H9 (cell line): Measurements from ENCODE around the gene BANP. TPM values are rescaled to one million over a fixed set of nuclear protein-coding genes. Genes with fewer than 3 reads are reported as not detected.

Experiments
- DNase-seq: peaks from one replicate; pipeline ENCODE4 v3.0.0-alpha.2; 2017
- H2AFZ ChIP-seq: one replicate; pipeline ENCODE4 v1.6.1; 2013; ENCODE audit warnings: mild to moderate bottlenecking, low read length, control low read depth, moderate library complexity
- H2AK5ac ChIP-seq: 2 replicates; pipeline ENCODE4 v1.6.1; 2013; ENCODE audit warnings: low read length, control low read depth, mixed read lengths; ENCODE audit not compliant: insufficient read length
- H2BK120ac ChIP-seq: one replicate; pipeline ENCODE4 v1.6.1; 2013; ENCODE audit warnings: low read depth, mild to moderate bottlenecking, low read length, control low read depth, inconsistent platforms; ENCODE audit not compliant: poor library complexity, severe bottlenecking
- H2BK12ac ChIP-seq: 2 replicates; pipeline ENCODE4 v1.6.1; 2013; ENCODE audit warnings: low read length, control low read depth, mixed read lengths, low read depth; ENCODE audit not compliant: insufficient read length
- H2BK15ac ChIP-seq: 2 replicates; pipeline ENCODE4 v1.6.1; 2013; ENCODE audit warnings: low read depth, low read length, control low read depth
- H2BK20ac ChIP-seq: one replicate; pipeline ENCODE4 v1.6.1; 2013; ENCODE audit warnings: low read depth, mild to moderate bottlenecking, low read length, control low read depth, inconsistent platforms; ENCODE audit not compliant: poor library complexity, severe bottlenecking
- H2BK5ac ChIP-seq: 2 replicates; pipeline ENCODE4 v1.6.1; 2013; ENCODE audit warnings: low read length, control low read depth, mixed read lengths; ENCODE audit not compliant: insufficient read length
- H3K14ac ChIP-seq: 2 replicates; pipeline ENCODE4 v1.6.1; 2013; ENCODE audit warnings: low read length, control low read depth; ENCODE audit not compliant: insufficient read depth
- H3K18ac ChIP-seq: 2 replicates; pipeline ENCODE4 v1.6.1; 2013; ENCODE audit warnings: low read depth, mild to moderate bottlenecking, mixed read lengths, low read length, control low read depth; ENCODE audit not compliant: insufficient read length
- H3K23ac ChIP-seq: 2 replicates; pipeline ENCODE4 v1.6.1; 2013; ENCODE audit warnings: low read length, control low read depth, mixed read lengths, low read depth; ENCODE audit not compliant: insufficient read length
- H3K23me2 ChIP-seq: 2 replicates; pipeline ENCODE4 v1.6.1; 2013; ENCODE audit warnings: low read depth, mild to moderate bottlenecking, mixed read lengths, low read length, control low read depth; ENCODE audit not compliant: insufficient read length, poor library complexity, severe bottlenecking
- H3K27ac ChIP-seq: 2 replicates; pipeline ENCODE4 v1.5.1; 2013; ENCODE audit warnings: low read length, control low read depth, mixed read lengths, low read depth; ENCODE audit not compliant: insufficient read length
- H3K27me3 ChIP-seq: 2 replicates; pipeline ENCODE4 v1.6.1; 2013; ENCODE audit warnings: low read length, control low read depth, inconsistent platforms; ENCODE audit not compliant: insufficient read depth
- H3K4ac ChIP-seq: 2 replicates; pipeline ENCODE4 v1.6.1; 2013; ENCODE audit warnings: low read depth, mild to moderate bottlenecking, control low read depth, inconsistent platforms, low read length, moderate library complexity
- H3K4me1 ChIP-seq: 2 replicates; pipeline ENCODE4 v1.6.1; 2013; ENCODE audit warnings: low read length, control low read depth, inconsistent platforms; ENCODE audit not compliant: insufficient read depth
- H3K4me2 ChIP-seq: 2 replicates; pipeline ENCODE4 v1.6.1; 2013; ENCODE audit warnings: low read length, control low read depth, mixed read lengths; ENCODE audit not compliant: insufficient read length, insufficient read depth
- H3K56ac ChIP-seq: 2 replicates; pipeline ENCODE4 v1.6.1; 2013; ENCODE audit warnings: low read depth, mild to moderate bottlenecking, mixed read lengths, low read length, control low read depth; ENCODE audit not compliant: insufficient read length
- H3K79me1 ChIP-seq: 2 replicates; pipeline ENCODE4 v1.6.1; 2013; ENCODE audit warnings: low read depth, mild to moderate bottlenecking, moderate library complexity, low read length, control low read depth, inconsistent platforms; ENCODE audit not compliant: insufficient read depth, poor library complexity, severe bottlenecking
- H3K79me2 ChIP-seq: 2 replicates; pipeline ENCODE4 v1.6.1; 2013; ENCODE audit warnings: low read length, control low read depth, inconsistent platforms; ENCODE audit not compliant: insufficient read depth
- H3K9ac ChIP-seq: 2 replicates; pipeline ENCODE4 v1.6.1; 2013; ENCODE audit warnings: low read length, control low read depth, mixed read lengths; ENCODE audit not compliant: insufficient read length; ENCODE audit errors: extremely low read depth
- H3K9me3 ChIP-seq: one replicate; pipeline ENCODE4 v1.6.1; 2013; ENCODE audit warnings: low read depth, low read length, inconsistent platforms; ENCODE audit not compliant: control insufficient read depth
- H3T11ph ChIP-seq: one replicate; pipeline ENCODE4 v1.6.1; 2013; ENCODE audit warnings: mild to moderate bottlenecking, low read length, control low read depth, inconsistent platforms
- H4K20me1 ChIP-seq: one replicate; pipeline ENCODE4 v1.6.1; 2013; ENCODE audit not compliant: control insufficient read depth, insufficient read length, insufficient read depth
- H4K5ac ChIP-seq: 2 replicates; pipeline ENCODE4 v1.6.1; 2013; ENCODE audit warnings: low read depth, mild to moderate bottlenecking, mixed read lengths, low read length, control low read depth; ENCODE audit not compliant: insufficient read length
- H4K8ac ChIP-seq: replicated peaks from 2 replicates; pipeline ENCODE4 v1.6.1; 2013; ENCODE audit warnings: low read length, control low read depth, mixed read lengths, low read depth; ENCODE audit not compliant: insufficient read length
- H4K91ac ChIP-seq: 2 replicates; pipeline ENCODE4 v1.6.1; 2013; ENCODE audit warnings: low read depth, mild to moderate bottlenecking, moderate library complexity, mixed read lengths, low read length, control low read depth; ENCODE audit not compliant: insufficient read length
- H3K27ac Mint-ChIP-seq, 3 experiments: 2 replicates in 2 of 3; 3 replicates in 1 of 3; pipeline ENCODE4 v1.8.0; 2020 to 2021; ENCODE audit warnings: mixed read lengths in 3 of 3, mild to moderate bottlenecking in 1 of 3, moderate library complexity in 1 of 3
- H3K27me3 Mint-ChIP-seq: 2 replicates; pipeline ENCODE4 v1.8.0; 2021; ENCODE audit warnings: low read depth, mild to moderate bottlenecking, moderate library complexity, mixed read lengths
- H3K36me3 Mint-ChIP-seq, 3 experiments: 2 replicates in 2 of 3; 3 replicates in 1 of 3; pipeline ENCODE4 v1.8.0; 2020 to 2021; ENCODE audit warnings: low read depth in 3 of 3, mixed read lengths in 3 of 3; ENCODE audit not compliant: insufficient read depth in 1 of 3
- H3K4me1 Mint-ChIP-seq, 2 experiments: 2 replicates each; pipeline ENCODE4 v1.8.0; 2020; ENCODE audit warnings: mixed read lengths in 2 of 2
- H3K4me3 Mint-ChIP-seq, 2 experiments: 2 replicates in 1 of 2; 3 replicates in 1 of 2; pipeline ENCODE4 v1.8.0; 2020 to 2021; ENCODE audit warnings: mild to moderate bottlenecking in 2 of 2, mixed read lengths in 2 of 2, moderate library complexity in 1 of 2
- H3K9me3 Mint-ChIP-seq, 2 experiments: 2 replicates in 1 of 2; 3 replicates in 1 of 2; pipeline ENCODE4 v1.8.0; 2020; ENCODE audit warnings: mild to moderate bottlenecking in 2 of 2, mixed read lengths in 2 of 2, moderate library complexity in 1 of 2
- CTCF ChIP-seq: fragments of 200-600 bp; sonication (generic); conservative IDR thresholded peaks from 3 replicates; pipeline ENCODE4 v1.8.0; 2021; ENCODE audit warnings: antibody characterized with exemption, mild to moderate bottlenecking
- WGBS: extraction: QIAGEN DNeasy Blood & Tissue Kit; methylation state at CpG from one replicate; pipeline ENCODE4 v1.1.7; 2013; ENCODE audit warnings: missing lambda C conversion rate, low lambda C conversion rate, mixed read lengths; ENCODE audit not compliant: insufficient read length; ENCODE audit errors: extremely low coverage; 5-methylcytosine and 5-hydroxymethylcytosine counted together
- total RNA-seq: library from RNA; stranded (reverse); gene quantifications from 2 replicates; pipeline ENCODE4 v1.2.1, GENCODE V29; 2021

BANP gene
- total RNA-seq, 1 experiment from 2014 or later: 24.9 TPM

GRCh38 chr16:88087517-88087877 is 136.3 kb downstream of the BANP start:
- Mint-ChIP-seq H3K36me3 (no peaks in the 10 kb centered on the region; a peak in 1 of 7 replicates), H3K27me3 (no peaks in the 10 kb centered on the region; the same call in 1 of the 2 replicates), H3K4me1 (peaks cover 2 to 3% of the 10 kb centered on the region in 2 experiments; a peak in 2 of 4 replicates), H3K4me3 (no peak overlapping the region), H3K27ac (no peak overlapping the region; a peak in 1 of 7 replicates), H3K9me3 (no peaks in the 10 kb centered on the region)
- no peak overlapping the region for H3K14ac ChIP-seq
- DNase-seq: no peak
- no peak overlapping the region for H2BK120ac ChIP-seq
- no peak overlapping the region for H4K91ac ChIP-seq
- no peaks in the 10 kb centered on the region for H3K79me2 ChIP-seq
- H2BK15ac ChIP-seq: no peak overlapping the region
- H3K23ac ChIP-seq: no peak overlapping the region
- H3K4ac ChIP-seq: no peak overlapping the region
- H3K18ac ChIP-seq: no peak overlapping the region
- H2BK5ac ChIP-seq: no peak overlapping the region
- WGBS: no CpG with 5 or more reads among the region's 16 CpGs
- H2BK20ac ChIP-seq: no peak overlapping the region
- H4K8ac ChIP-seq: no peak overlapping the region
- H3K79me1 ChIP-seq: no peaks in the 10 kb centered on the region
- H2AK5ac ChIP-seq: no peak overlapping the region
- no peaks in the 10 kb centered on the region for H3K4me1 ChIP-seq
- H3K9ac ChIP-seq: no peak overlapping the region
- no peaks in the 10 kb centered on the region for H4K20me1 ChIP-seq
- no peak overlapping the region for H4K5ac ChIP-seq
- no peak overlapping the region for H3T11ph ChIP-seq
- H3K4me2 ChIP-seq: no peak overlapping the region
- H3K56ac ChIP-seq: no peak overlapping the region
- H3K23me2 ChIP-seq: no peaks in the 10 kb centered on the region
- H3K9me3 ChIP-seq: no peaks in the 10 kb centered on the region
- no peak overlapping the region for H2BK12ac ChIP-seq
- H2AFZ ChIP-seq: no peak overlapping the region
- no peaks in the 10 kb centered on the region for H3K27me3 ChIP-seq
- no peak overlapping the region for H3K27ac ChIP-seq
- TF ChIP-seq CTCF: no peak
